ENCODE results near the gene EYA2. TPM values are rescaled to one million over a fixed set of nuclear protein-coding genes. Genes with fewer than 3 reads are reported as not detected.

The EYA2 gene
- total RNA-seq, 1 donor = 17.7 TPM

DNA sequence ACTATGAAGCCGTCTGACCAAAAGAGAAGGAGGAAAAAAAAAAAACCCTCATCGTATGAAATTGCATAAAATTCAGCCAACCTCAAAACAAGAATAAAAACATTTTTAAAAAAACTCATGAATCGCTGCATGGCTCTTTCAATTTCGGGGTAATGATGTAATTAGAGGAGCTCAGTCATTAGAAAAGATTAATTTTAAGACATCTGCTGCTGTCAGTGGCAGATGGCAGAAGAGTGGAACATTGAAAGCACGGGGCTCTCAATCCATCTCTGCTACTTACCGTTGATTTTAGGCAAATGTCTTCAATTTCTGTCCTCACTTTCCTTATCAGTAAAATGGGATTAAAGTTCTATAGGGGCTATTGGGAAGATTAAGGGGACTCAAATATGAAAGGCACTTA, 79.1 kb downstream of the EYA2 start:
- no peaks in the 10 kb centered on the region for H3K9me3 ChIP-seq (ENCODE audit: low read depth, low read length)

DNA sequence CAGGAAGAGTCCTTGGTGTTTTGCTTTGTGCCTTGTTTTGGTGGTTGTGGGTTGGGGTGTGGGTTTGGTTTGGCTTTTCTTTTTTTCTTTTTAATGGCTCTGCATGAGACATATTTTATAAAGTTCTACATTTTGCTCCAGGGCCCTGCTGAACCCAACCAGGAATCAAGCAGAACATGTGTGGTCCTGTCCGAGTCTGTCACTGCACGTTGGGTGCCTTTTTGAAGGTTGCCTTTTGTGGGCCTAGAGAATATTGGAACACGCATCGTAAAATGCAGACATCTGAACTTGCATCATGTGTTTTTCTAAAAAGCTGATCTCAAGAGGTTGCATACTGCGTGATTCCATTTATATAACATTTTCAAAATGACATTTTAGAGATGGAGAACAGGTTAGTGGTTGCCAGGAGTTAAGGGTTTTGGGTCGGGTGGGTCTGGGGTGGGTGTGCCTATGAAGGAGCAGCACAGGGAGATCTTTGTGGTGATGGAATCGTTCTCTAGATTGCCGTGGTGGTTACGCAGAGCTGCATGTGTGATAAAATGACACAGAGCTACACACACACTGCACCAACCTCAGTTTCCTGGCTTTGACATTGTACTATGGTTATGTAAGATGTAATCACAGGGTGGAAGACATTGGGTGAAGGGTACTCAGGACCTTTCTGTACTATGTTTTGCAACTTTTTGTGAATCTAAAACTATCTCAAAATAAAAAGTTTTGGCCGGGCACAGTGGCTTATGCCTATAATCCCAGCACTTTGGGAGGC, 80.2 kb downstream of the EYA2 start:
- Histone ChIP-seq H3K27me3 (ENCODE audit: insufficient read depth, low read length) (peaks cover 2% of the 10 kb centered on the region), H3K4me1 (ENCODE audit: insufficient read depth, low read length) (no peaks in the 10 kb centered on the region), H2AFZ (ENCODE audit: low read length) (no peak overlapping the region), H3K27ac (ENCODE audit: low read depth, low read length) (no peak overlapping the region), H3K36me3 (ENCODE audit: insufficient read depth, low read length) (no peaks in the 10 kb centered on the region), H4K20me1 (ENCODE audit: insufficient read depth, low read length) (no peaks in the 10 kb centered on the region), H3K9me3 (ENCODE audit: low read depth, low read length) (no peaks in the 10 kb centered on the region), H3K4me3 (ENCODE audit: insufficient read depth, low read length) (no peak overlapping the region), H3K79me2 (ENCODE audit: insufficient read depth, low read length) (no peaks in the 10 kb centered on the region), H3K4me2 (ENCODE audit: insufficient read depth, low read length) (no peak overlapping the region)
- no peak for DNase-seq (ENCODE audit: insufficient read length, low spot score, missing footprints)
- TF ChIP-seq, protein P1, sequence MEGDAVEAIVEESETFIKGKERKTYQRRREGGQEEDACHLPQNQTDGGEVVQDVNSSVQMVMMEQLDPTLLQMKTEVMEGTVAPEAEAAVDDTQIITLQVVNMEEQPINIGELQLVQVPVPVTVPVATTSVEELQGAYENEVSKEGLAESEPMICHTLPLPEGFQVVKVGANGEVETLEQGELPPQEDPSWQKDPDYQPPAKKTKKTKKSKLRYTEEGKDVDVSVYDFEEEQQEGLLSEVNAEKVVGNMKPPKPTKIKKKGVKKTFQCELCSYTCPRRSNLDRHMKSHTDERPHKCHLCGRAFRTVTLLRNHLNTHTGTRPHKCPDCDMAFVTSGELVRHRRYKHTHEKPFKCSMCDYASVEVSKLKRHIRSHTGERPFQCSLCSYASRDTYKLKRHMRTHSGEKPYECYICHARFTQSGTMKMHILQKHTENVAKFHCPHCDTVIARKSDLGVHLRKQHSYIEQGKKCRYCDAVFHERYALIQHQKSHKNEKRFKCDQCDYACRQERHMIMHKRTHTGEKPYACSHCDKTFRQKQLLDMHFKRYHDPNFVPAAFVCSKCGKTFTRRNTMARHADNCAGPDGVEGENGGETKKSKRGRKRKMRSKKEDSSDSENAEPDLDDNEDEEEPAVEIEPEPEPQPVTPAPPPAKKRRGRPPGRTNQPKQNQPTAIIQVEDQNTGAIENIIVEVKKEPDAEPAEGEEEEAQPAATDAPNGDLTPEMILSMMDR (IDR thresholded peaks at IDR 0.05; ENCODE audit: extremely low read depth, low read depth, low read length) = no peak

More for the DNA sequence above, 79.1 kb downstream of the EYA2 start:
- TF ChIP-seq, protein P1 (IDR thresholded peaks at IDR 0.05; ENCODE audit: extremely low read depth, low read depth, low read length) = no peak
- Histone ChIP-seq H3K27ac (ENCODE audit: low read depth, low read length) (no peak overlapping the region), H2AFZ (ENCODE audit: low read length) (no peak overlapping the region), H3K79me2 (ENCODE audit: insufficient read depth, low read length) (no peaks in the 10 kb centered on the region), H3K4me3 (ENCODE audit: insufficient read depth, low read length) (no peak overlapping the region), H3K4me2 (ENCODE audit: insufficient read depth, low read length) (no peak overlapping the region), H3K4me1 (ENCODE audit: insufficient read depth, low read length) (no peaks in the 10 kb centered on the region), H3K36me3 (ENCODE audit: insufficient read depth, low read length) (no peaks in the 10 kb centered on the region), H3K27me3 (ENCODE audit: insufficient read depth, low read length) (peaks cover 2% of the 10 kb centered on the region), H4K20me1 (ENCODE audit: insufficient read depth, low read length) (no peaks in the 10 kb centered on the region)
- DNase-seq (ENCODE audit: insufficient read length, low spot score, missing footprints) = no peak

DNA sequence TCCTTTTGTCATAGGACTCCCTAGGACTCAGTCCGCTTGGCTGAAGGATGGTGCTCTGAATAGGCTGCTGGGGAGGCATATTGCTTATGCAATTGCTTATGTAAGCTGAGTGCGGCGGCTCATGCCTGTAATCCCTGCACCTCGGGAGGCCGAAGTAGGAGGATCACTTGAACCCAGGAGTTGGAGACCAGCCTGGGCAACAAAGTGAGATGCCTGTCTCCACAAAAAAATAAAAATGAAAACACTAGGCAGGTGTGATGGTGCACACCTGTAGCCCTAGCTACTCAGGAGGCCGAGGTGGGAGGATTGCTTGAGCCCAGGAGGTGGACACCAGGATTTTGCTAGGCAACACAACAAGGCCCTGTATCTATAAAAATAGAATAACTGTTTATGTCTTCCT, 81.3 kb downstream of the EYA2 start:
- H3K79me2 ChIP-seq (ENCODE audit: insufficient read depth, low read length) = no peaks in the 10 kb centered on the region
- H3K4me2 ChIP-seq (ENCODE audit: insufficient read depth, low read length) = no peak overlapping the region
- H3K4me1 ChIP-seq (ENCODE audit: insufficient read depth, low read length) = no peaks in the 10 kb centered on the region
- H3K27me3 ChIP-seq (ENCODE audit: insufficient read depth, low read length) = peaks cover 2% of the 10 kb centered on the region
- no peak for DNase-seq (ENCODE audit: insufficient read length, low spot score, missing footprints)
- no peaks in the 10 kb centered on the region for H3K9me3 ChIP-seq (ENCODE audit: low read depth, low read length)
- no peak overlapping the region for H3K27ac ChIP-seq (ENCODE audit: low read depth, low read length)
- no peaks in the 10 kb centered on the region for H3K36me3 ChIP-seq (ENCODE audit: insufficient read depth, low read length)
- H3K4me3 ChIP-seq (ENCODE audit: insufficient read depth, low read length) = no peak overlapping the region
- H2AFZ ChIP-seq (ENCODE audit: low read length) = no peak overlapping the region
- TF ChIP-seq, protein P1 (IDR thresholded peaks at IDR 0.05; ENCODE audit: extremely low read depth, low read depth, low read length) = no peak
- H4K20me1 ChIP-seq (ENCODE audit: insufficient read depth, low read length) = no peaks in the 10 kb centered on the region

DNA sequence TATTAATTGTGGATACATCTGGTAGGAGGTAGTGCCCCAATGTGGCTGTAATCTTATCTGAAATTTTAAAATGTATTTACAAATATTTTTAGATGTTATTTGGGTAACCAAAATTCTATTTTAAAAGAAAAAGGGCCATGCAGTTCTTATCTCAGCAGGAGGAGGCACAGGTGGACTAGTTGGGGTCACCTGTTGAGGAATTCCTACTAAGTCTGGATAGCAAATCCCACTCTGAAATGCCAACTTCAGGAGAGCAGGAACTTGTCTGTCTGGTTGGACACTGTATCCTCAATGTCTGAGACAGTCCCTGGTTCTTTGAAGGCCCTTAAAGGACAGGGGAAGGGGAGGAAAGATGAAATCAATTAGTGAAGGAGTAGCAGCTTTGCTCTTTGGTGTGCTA, 82.6 kb downstream of the EYA2 start:
- TF ChIP-seq, protein P1 (IDR thresholded peaks at IDR 0.05; ENCODE audit: extremely low read depth, low read depth, low read length) = no peak
- H3K27ac ChIP-seq (ENCODE audit: low read depth, low read length) = no peak overlapping the region
- H3K4me2 ChIP-seq (ENCODE audit: insufficient read depth, low read length) = no peak overlapping the region

More for the DNA sequence above, 82.6 kb downstream of the EYA2 start:
- no peaks in the 10 kb centered on the region for H3K79me2 ChIP-seq (ENCODE audit: insufficient read depth, low read length)
- H3K4me3 ChIP-seq (ENCODE audit: insufficient read depth, low read length) = no peak overlapping the region
- H3K36me3 ChIP-seq (ENCODE audit: insufficient read depth, low read length) = no peaks in the 10 kb centered on the region
- no peak overlapping the region for H2AFZ ChIP-seq (ENCODE audit: low read length)
- no peak for DNase-seq (ENCODE audit: insufficient read length, low spot score, missing footprints)
- H3K4me1 ChIP-seq (ENCODE audit: insufficient read depth, low read length) = no peaks in the 10 kb centered on the region
- no peaks in the 10 kb centered on the region for H4K20me1 ChIP-seq (ENCODE audit: insufficient read depth, low read length)
- peaks cover 2% of the 10 kb centered on the region for H3K27me3 ChIP-seq (ENCODE audit: insufficient read depth, low read length)
- no peaks in the 10 kb centered on the region for H3K9me3 ChIP-seq (ENCODE audit: low read depth, low read length)
